Activated CD4-positive, alpha-beta T cell treated with anti-CD3 and anti-CD28 coated beads, Interleukin-2, amount 50 U/mL, for 24 hours (primary cell): ENCODE measurements around the gene TMEM138.

Source experiments
- DNase-seq, 2 donors: peaks; one replicate each; pipeline ENCODE4 v3.0.0-alpha.2; 2020; ENCODE audit warnings: low read depth in 1 of 2, low spot score in 1 of 2

TMEM138 gene

GRCh38 chr11:61341706-61342105 is 20.5 kb upstream of the TMEM138 start:
- DNase-seq: no peak

- DNase-seq: no peak
Measured at GRCh38 chr11:61342207-61342803, 19.9 kb upstream of the TMEM138 start.

GRCh38 chr11:61343792-61344745 is 18.1 kb upstream of the TMEM138 start:
- no peak for DNase-seq

- no peak for DNase-seq
Measured at GRCh38 chr11:61345170-61345610, 17.0 kb upstream of the TMEM138 start.

- DNase-seq: no peak
Measured at GRCh38 chr11:61345954-61346843, 16.0 kb upstream of the TMEM138 start.

GRCh38 chr11:61347916-61348461 is 14.2 kb upstream of the TMEM138 start:
- DNase-seq: no peak

- DNase-seq: no peak
Measured at GRCh38 chr11:61349189-61349751, 12.9 kb upstream of the TMEM138 start.

GRCh38 chr11:61349916-61350315 is 12.3 kb upstream of the TMEM138 start:
- DNase-seq: no peak

GRCh38 chr11:61350336-61350735 is 11.8 kb upstream of the TMEM138 start:
- no peak for DNase-seq

- no peak for DNase-seq
Measured at GRCh38 chr11:61350803-61351202, 11.4 kb upstream of the TMEM138 start.

- no peak for DNase-seq
Measured at GRCh38 chr11:61352038-61352437, 10.1 kb upstream of the TMEM138 start.

- no peak for DNase-seq
Measured at GRCh38 chr11:61353131-61354067, 8.8 kb upstream of the TMEM138 start.

- DNase-seq: no peak
Measured at GRCh38 chr11:61354208-61354607, 8.0 kb upstream of the TMEM138 start.

GRCh38 chr11:61356706-61357105 is 5.5 kb upstream of the TMEM138 start:
- no peak for DNase-seq

- no peak for DNase-seq
Measured at GRCh38 chr11:61357233-61357893, 4.8 kb upstream of the TMEM138 start.

GRCh38 chr11:61357894-61358239 is 4.3 kb upstream of the TMEM138 start:
- DNase-seq: no peak

GRCh38 chr11:61358566-61358965 is 3.6 kb upstream of the TMEM138 start:
- no peak for DNase-seq

- no peak for DNase-seq
Measured at GRCh38 chr11:61359516-61359915, 2.7 kb upstream of the TMEM138 start.

GRCh38 chr11:61361237-61361740 is 885 bp upstream of the TMEM138 start:
- no peak for DNase-seq
